K562 (cell line): ENCODE results near the gene MEX3D. TPM values are rescaled to one million over a fixed set of nuclear protein-coding genes. Genes with fewer than 3 reads are reported as not detected.

Source experiments
- ATAC-seq: fragments of 200-7000 bp; cut with Tn5 transposase; 3 replicates; pipeline ENCODE4 v1.9.1; 2020; ENCODE audit warnings: moderate library complexity
- BruUV-seq: library from RNA; stranded (reverse); fragments of 400-500 nt; replicated peaks from 2 replicates; lab custom pipeline; 2021; lab: Mats Ljungman, UMichigan
- CTCF ChIA-PET: fragments of 300-600 bp; formaldehyde crosslinking; extraction: SDS; loops from one replicate; lab custom pipeline; 2021; ENCODE audit warnings: low intra/inter-chr PET ratio; lab: Yijun Ruan, JAX
- POLR2A ChIA-PET: fragments of 300-600, 350-650 bp; sonication (Branson Sonifier 250); formaldehyde crosslinking; extraction: SDS; loops from one replicate; lab custom pipeline; 2021; ENCODE audit warnings: antibody characterized with exemption, inconsistent platforms; lab: Yijun Ruan, JAX
- DNase-seq, 4 experiments: peaks; one replicate each; pipeline versions ENCODE4 v3.0.0 to v3.0.0-alpha.2; 2011 to 2018; ENCODE audit warnings: low spot score in 3 of 4, mixed read lengths in 3 of 4; ENCODE audit errors: extremely low read depth in 1 of 4
- FAIRE-seq: peaks from 2 replicates; lab custom pipeline; 2011; peaks lifted over from hg19 to GRCh38; lab: Jason Lieb, UNC
- H2AFZ ChIP-seq: 2 replicates; pipeline ENCODE4 v1.6.0; 2011; ENCODE audit warnings: low read depth, low read length, control low read depth, inconsistent platforms
- H3K27ac ChIP-seq: fragments of 200-600 bp; 3 replicates; pipeline ENCODE4 v1.8.0; 2011; ENCODE audit warnings: low read depth, mild to moderate bottlenecking, control low read depth, inconsistent platforms, low read length, moderate library complexity, mixed read lengths; ENCODE audit errors: extremely low read depth
- H3K27me3 ChIP-seq, 2 experiments: fragments of 300-600 bp in 1 of 2; 2 replicates in 1 of 2; 3 replicates in 1 of 2; pipeline versions ENCODE4 v1.6.0 to v1.8.0; 2011; ENCODE audit warnings: inconsistent platforms in 2 of 2, low read length in 2 of 2, mild to moderate bottlenecking in 1 of 2, mixed read lengths in 1 of 2, moderate library complexity in 1 of 2; ENCODE audit not compliant: control insufficient read depth in 2 of 2, insufficient read depth in 2 of 2
- H3K36me3 ChIP-seq: fragments of 300-600 bp; 3 replicates; pipeline ENCODE4 v1.8.0; 2011; ENCODE audit warnings: mild to moderate bottlenecking, low read length, inconsistent platforms; ENCODE audit not compliant: control insufficient read depth, insufficient read depth
- H3K4me1 ChIP-seq, 2 experiments: fragments of 200-600 bp in 1 of 2; replicated peaks in 1 of 2; 2 replicates in 1 of 2; 3 replicates in 1 of 2; pipeline versions ENCODE4 v1.5.1 to v1.8.0; 2011; ENCODE audit warnings: inconsistent platforms in 2 of 2, low read length in 2 of 2, mild to moderate bottlenecking in 1 of 2, mixed read lengths in 1 of 2, moderate library complexity in 1 of 2; ENCODE audit not compliant: control insufficient read depth in 2 of 2, insufficient read depth in 2 of 2
- H3K4me2 ChIP-seq: 2 replicates; pipeline ENCODE4 v1.6.1; 2011; ENCODE audit warnings: low read length, control low read depth, inconsistent platforms, mixed read lengths; ENCODE audit not compliant: insufficient read depth
- H3K4me3 ChIP-seq: fragments of 200-600 bp; sonication (generic), shearing (Covaris generic); 2 replicates; pipeline ENCODE4 v1.5.1; 2016; ENCODE audit warnings: control low read depth, inconsistent platforms
- H3K79me2 ChIP-seq: fragments of 200-600 bp; 3 replicates; pipeline ENCODE4 v1.8.0; 2011; ENCODE audit warnings: low read length, inconsistent platforms; ENCODE audit not compliant: control insufficient read depth, insufficient read depth
- H3K9ac ChIP-seq, 2 experiments: 2 replicates each; pipeline versions ENCODE4 v1.6.0 to v1.6.1; 2011; ENCODE audit warnings: low read depth in 2 of 2, low read length in 2 of 2, control low read depth in 1 of 2, inconsistent platforms in 1 of 2, mild to moderate bottlenecking in 1 of 2, mixed read lengths in 1 of 2; ENCODE audit not compliant: insufficient read depth in 1 of 2
- H3K9me1 ChIP-seq: one replicate; pipeline ENCODE4 v1.6.0; 2011; ENCODE audit warnings: inconsistent platforms, mild to moderate bottlenecking, low read length, moderate library complexity; ENCODE audit not compliant: control insufficient read depth, insufficient read depth
- H3K9me3 ChIP-seq: replicated peaks from 2 replicates; pipeline ENCODE4 v1.5.1; 2011; ENCODE audit warnings: low read depth, low read length, inconsistent platforms; ENCODE audit not compliant: control insufficient read depth, insufficient read depth
- H4K20me1 ChIP-seq: replicated peaks from 2 replicates; pipeline ENCODE4 v1.6.1; 2011; ENCODE audit warnings: low read length, inconsistent platforms, mixed read lengths; ENCODE audit not compliant: control insufficient read depth, insufficient read depth
- POLR2G ChIP-seq: fragments of 200-400 bp; formaldehyde crosslinking; IDR thresholded peaks from 2 replicates; pipeline ENCODE4 v1.6.1; 2017; ENCODE audit warnings: low read depth, mild to moderate bottlenecking, antibody characterized with exemption, low read length, moderate library complexity
- RBM22 ChIP-seq: fragments of 200-400 bp; formaldehyde crosslinking; IDR thresholded peaks from 2 replicates; pipeline ENCODE4 v1.6.1; 2018; ENCODE audit warnings: low read length, low read depth; ENCODE audit not compliant: poor library complexity, severe bottlenecking
- WGBS: fragments of 100-300 bp; shearing (Covaris generic); methylation state at CpG from one replicate; pipeline ENCODE4 v1.1.6; 2016; ENCODE audit warnings: low coverage, mixed read lengths; ENCODE audit not compliant: insufficient coverage; ENCODE audit errors: missing lambda C conversion rate; 5-methylcytosine and 5-hydroxymethylcytosine counted together
- in situ Hi-C: fragments of 300-500 bp; cut with MboI; formaldehyde crosslinking; loops from 4 replicates; pipeline ENCODE4 v1.15.0; 2018; ENCODE audit warnings: inconsistent platforms, mixed read lengths
- intact Hi-C: fragments of 100-400 bp; cut with micrococcal nuclease; formaldehyde crosslinking; loops from 2 replicates; pipeline ENCODE4 v1.14.2; 2022
- polyA plus RNA-seq, 8 experiments: library from polyadenylated mRNA; depleted of rRNA in 4 of 8; stranded (reverse) in 5 of 8; unstranded in 3 of 8; fragments of >200 nt; fragmentation: Nextera tagmentation in 2 of 8; fragmentation: Illumina TruSeq in 1 of 8; extraction: Ambion mirVana in 2 of 8; extraction: Trizol in 1 of 8; gene quantifications; 2 replicates each; pipeline versions ENCODE4 v1.2.1 to v1.2.3, GENCODE V29; 2011 to 2014; ENCODE audit warnings: inconsistent platforms in 1 of 8, missing spikeins in 1 of 8
- total RNA-seq, 7 experiments: library from RNA; depleted of rRNA in 6 of 7; stranded (reverse); fragments of >200 nt in 6 of 7; fragmentation: Illumina TruSeq in 2 of 7; extraction: Trizol in 2 of 7; gene quantifications; 2 replicates each; pipeline versions ENCODE4 v1.2.1 to v1.2.3, GENCODE V29; 2011 to 2021; ENCODE audit warnings: low replicate concordance in 1 of 7
- TF ChIP-seq, protein P1 (sequence below): sonication (generic); formaldehyde crosslinking; IDR thresholded peaks from 2 replicates; pipeline ENCODE4 v1.8.0; 2023; ENCODE audit warnings: missing genetic modification reagents, mild to moderate bottlenecking, borderline replicate concordance
- TF ChIP-seq, protein P2 (sequence below): fragments of 150-350 bp; conservative IDR thresholded peaks from 2 replicates; pipeline ENCODE4 v1.6.1; 2014; ENCODE audit warnings: low read length

Gene MEX3D
- total and polyA plus RNA-seq, 9 of the 15 experiments (the other 6 are each of a cell fraction or from before 2014, with no cell fraction given), result 1.7 to 39.3 (median 5.7) TPM

DNA sequence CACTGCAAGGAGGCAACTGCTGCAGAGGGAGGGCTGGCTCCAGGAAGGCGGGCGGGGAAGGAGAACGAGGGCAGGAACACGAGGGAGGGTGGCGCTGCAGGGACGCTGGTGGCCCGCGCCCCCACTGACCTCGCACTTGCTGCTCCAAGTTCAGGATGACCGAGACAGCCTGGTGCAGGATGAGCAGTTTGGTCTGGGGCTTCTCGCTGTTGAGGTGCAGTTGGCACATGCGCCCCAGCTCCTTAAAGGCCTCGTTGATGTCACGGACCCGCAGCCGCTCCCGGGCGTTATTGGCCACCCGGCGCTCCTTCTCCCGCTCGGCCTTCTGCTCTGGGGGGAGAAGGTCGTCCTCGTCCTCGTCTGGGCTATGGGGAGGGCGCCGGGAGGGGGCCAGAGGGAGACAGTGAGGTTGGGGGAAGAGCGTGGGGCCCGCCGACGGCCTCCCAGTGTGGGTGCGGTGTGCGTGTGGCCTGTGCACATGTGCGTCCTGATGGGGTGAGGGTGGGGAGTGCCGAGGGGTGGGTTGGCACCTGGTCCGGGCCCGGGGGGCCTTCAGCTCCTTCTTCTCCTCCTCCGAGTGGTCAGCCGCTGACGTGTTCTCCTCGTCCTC is 47.1 kb upstream of the MEX3D start (continued):
- TF ChIP-seq, protein P1, sequence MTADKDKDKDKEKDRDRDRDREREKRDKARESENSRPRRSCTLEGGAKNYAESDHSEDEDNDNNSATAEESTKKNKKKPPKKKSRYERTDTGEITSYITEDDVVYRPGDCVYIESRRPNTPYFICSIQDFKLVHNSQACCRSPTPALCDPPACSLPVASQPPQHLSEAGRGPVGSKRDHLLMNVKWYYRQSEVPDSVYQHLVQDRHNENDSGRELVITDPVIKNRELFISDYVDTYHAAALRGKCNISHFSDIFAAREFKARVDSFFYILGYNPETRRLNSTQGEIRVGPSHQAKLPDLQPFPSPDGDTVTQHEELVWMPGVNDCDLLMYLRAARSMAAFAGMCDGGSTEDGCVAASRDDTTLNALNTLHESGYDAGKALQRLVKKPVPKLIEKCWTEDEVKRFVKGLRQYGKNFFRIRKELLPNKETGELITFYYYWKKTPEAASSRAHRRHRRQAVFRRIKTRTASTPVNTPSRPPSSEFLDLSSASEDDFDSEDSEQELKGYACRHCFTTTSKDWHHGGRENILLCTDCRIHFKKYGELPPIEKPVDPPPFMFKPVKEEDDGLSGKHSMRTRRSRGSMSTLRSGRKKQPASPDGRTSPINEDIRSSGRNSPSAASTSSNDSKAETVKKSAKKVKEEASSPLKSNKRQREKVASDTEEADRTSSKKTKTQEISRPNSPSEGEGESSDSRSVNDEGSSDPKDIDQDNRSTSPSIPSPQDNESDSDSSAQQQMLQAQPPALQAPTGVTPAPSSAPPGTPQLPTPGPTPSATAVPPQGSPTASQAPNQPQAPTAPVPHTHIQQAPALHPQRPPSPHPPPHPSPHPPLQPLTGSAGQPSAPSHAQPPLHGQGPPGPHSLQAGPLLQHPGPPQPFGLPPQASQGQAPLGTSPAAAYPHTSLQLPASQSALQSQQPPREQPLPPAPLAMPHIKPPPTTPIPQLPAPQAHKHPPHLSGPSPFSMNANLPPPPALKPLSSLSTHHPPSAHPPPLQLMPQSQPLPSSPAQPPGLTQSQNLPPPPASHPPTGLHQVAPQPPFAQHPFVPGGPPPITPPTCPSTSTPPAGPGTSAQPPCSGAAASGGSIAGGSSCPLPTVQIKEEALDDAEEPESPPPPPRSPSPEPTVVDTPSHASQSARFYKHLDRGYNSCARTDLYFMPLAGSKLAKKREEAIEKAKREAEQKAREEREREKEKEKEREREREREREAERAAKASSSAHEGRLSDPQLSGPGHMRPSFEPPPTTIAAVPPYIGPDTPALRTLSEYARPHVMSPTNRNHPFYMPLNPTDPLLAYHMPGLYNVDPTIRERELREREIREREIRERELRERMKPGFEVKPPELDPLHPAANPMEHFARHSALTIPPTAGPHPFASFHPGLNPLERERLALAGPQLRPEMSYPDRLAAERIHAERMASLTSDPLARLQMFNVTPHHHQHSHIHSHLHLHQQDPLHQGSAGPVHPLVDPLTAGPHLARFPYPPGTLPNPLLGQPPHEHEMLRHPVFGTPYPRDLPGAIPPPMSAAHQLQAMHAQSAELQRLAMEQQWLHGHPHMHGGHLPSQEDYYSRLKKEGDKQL (CRISPR knock-in tag), result no peak

DNA sequence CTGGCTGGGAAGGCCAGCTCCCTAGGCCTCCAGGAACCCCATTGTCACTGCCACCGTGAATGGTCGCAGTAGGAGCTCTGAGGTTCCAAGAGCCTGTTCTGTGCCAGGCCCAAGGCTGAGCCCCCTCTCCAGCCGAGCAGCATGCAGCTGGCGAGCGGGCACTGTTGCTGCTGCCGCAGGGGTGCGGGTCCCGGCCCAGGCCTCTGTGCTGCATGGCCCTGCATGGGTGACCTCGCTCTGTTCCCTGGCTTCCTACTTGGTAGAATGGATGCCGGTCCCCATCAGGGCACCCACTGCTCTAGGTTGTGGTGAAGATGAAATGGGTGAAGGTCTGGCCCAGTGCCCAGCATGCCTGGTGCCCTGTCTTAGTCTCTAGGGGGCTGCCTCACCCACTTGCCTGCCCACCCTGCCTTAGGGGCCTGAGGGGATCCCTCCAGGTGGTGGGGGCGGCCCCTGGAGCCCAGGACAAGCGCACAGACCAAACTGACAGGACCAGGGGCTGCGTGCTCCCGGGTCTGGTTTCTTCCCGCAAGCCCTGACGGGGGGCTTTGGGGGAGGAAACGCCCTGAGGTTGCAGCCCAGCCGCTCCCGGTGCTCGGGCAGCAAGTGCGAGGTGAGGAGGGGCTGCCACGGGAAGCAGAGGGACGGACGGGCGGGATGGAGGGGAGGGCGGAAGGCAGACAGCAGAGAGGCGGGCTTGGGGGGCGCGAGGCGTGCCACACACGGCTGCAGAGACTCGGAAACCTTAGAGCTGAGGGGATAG is 45.9 kb upstream of the MEX3D start:
- H3K4me3 ChIP-seq, result no peak overlapping the region
- H3K27ac ChIP-seq, result no peak overlapping the region
- no peaks in the 10 kb centered on the region for H3K9me1 ChIP-seq
- TF ChIP-seq, protein P2, sequence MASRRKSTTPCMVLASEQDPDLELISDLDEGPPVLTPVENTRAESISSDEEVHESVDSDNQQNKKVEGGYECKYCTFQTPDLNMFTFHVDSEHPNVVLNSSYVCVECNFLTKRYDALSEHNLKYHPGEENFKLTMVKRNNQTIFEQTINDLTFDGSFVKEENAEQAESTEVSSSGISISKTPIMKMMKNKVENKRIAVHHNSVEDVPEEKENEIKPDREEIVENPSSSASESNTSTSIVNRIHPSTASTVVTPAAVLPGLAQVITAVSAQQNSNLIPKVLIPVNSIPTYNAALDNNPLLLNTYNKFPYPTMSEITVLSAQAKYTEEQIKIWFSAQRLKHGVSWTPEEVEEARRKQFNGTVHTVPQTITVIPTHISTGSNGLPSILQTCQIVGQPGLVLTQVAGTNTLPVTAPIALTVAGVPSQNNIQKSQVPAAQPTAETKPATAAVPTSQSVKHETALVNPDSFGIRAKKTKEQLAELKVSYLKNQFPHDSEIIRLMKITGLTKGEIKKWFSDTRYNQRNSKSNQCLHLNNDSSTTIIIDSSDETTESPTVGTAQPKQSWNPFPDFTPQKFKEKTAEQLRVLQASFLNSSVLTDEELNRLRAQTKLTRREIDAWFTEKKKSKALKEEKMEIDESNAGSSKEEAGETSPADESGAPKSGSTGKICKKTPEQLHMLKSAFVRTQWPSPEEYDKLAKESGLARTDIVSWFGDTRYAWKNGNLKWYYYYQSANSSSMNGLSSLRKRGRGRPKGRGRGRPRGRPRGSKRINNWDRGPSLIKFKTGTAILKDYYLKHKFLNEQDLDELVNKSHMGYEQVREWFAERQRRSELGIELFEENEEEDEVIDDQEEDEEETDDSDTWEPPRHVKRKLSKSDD, result no peak
- TF ChIP-seq POLR2G (peak; percentile 48), RBM22 (peak; percentile 59)
- DNase-seq (no peak), FAIRE-seq (no peak), ATAC-seq (no peak)
- H3K27me3 ChIP-seq, result no peaks in the 10 kb centered on the region
- no peak overlapping the region for H2AFZ ChIP-seq
- CTCF ChIA-PET, result no interaction called here
- peaks cover 92% of the 10 kb centered on the region for H3K36me3 ChIP-seq
- BruUV-seq, result no TSS peak
- no peak overlapping the region for H3K4me2 ChIP-seq
- H4K20me1 ChIP-seq, result no peaks in the 10 kb centered on the region
- H3K4me1 ChIP-seq, result peaks cover 0 to 53% of the 10 kb centered on the region in 2 experiments; a peak in 2 of 5 replicates
- H3K79me2 ChIP-seq, result no peaks in the 10 kb centered on the region
- in situ Hi-C loops (no loop called here), intact Hi-C loops (no loop called here)
- H3K9me3 ChIP-seq, result no peaks in the 10 kb centered on the region
- H3K9ac ChIP-seq, result no peak overlapping the region
- 94% methylated on average over 15 of the region's 32 CpGs for WGBS
- POLR2A ChIA-PET, result interaction anchor here (0.7 kb wide), 1 partner anchor 81 kb away, joined by 3 read pairs; no protein-coding TSS in a partner anchor
